OCI-LY3 (cell line): ENCODE results near the gene GK.

ENCODE experiments used
- EZH2phosphoT487 ChIP-seq: fragments of 200-600 bp; shearing (Covaris generic); IDR thresholded peaks from 2 replicates; pipeline ENCODE4 v1.6.1; 2018; ENCODE audit warnings: antibody characterized with exemption, mixed run types, low read depth
- TF ChIP-seq, protein P1 (sequence below): fragments of 200-600, 300-600 bp; sonication (generic); IDR thresholded peaks from 2 replicates; pipeline ENCODE4 v1.5.1; 2014; ENCODE audit warnings: antibody characterized with exemption, low read length, low read depth

DNA sequence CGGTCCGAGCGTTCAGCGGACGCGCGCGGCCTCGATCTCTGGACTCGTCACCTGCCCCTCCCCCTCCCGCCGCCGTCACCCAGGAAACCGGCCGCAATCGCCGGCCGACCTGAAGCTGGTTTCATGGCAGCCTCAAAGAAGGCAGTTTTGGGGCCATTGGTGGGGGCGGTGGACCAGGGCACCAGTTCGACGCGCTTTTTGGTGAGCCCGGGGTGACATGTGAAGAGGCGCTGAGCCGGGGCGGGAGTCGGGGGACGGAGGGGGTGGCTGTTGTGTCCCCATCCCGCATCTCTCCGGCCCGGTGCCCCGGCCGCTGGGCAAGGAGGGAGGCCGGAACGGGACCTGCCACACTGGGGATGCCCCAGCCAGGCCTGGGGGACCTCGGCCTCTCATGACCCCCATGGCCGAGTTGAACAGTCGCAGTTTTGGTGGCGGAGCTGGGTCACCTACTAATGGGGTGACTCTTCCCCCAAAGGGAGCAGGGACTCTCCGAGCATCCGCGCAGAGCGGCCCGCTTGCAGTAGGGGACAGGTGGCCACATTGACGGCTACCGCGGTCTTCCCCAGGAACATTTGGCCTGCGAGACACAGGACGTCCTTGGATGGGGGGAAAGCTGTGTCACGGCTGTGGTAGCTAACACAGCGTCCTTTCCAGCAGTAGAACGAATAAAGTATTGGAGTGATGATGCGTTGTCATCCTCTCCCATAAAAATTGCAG is at the start of gene GK:
- TF ChIP-seq, protein P1, sequence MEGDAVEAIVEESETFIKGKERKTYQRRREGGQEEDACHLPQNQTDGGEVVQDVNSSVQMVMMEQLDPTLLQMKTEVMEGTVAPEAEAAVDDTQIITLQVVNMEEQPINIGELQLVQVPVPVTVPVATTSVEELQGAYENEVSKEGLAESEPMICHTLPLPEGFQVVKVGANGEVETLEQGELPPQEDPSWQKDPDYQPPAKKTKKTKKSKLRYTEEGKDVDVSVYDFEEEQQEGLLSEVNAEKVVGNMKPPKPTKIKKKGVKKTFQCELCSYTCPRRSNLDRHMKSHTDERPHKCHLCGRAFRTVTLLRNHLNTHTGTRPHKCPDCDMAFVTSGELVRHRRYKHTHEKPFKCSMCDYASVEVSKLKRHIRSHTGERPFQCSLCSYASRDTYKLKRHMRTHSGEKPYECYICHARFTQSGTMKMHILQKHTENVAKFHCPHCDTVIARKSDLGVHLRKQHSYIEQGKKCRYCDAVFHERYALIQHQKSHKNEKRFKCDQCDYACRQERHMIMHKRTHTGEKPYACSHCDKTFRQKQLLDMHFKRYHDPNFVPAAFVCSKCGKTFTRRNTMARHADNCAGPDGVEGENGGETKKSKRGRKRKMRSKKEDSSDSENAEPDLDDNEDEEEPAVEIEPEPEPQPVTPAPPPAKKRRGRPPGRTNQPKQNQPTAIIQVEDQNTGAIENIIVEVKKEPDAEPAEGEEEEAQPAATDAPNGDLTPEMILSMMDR = no peak
- TF ChIP-seq EZH2phosphoT487 = no peak
